BLaER1 (cell line): ENCODE measurements around the gene LYPD6.
"Not testable (repeated sequence)": the region's sequence is repeated elsewhere in the genome, so short reads cannot be mapped to it uniquely, and the experiment has no call there.

Experiments used
- H3K27ac ChIP-seq: shearing (Covaris generic); formaldehyde crosslinking; 2 replicates; pipeline ENCODE4 v1.8.1; 2022
- H3K27me3 ChIP-seq: shearing (Covaris generic); formaldehyde crosslinking; 2 replicates; pipeline ENCODE4 v1.8.1; 2022
- H3K36me3 ChIP-seq: shearing (Covaris generic); formaldehyde crosslinking; 2 replicates; pipeline ENCODE4 v1.8.1; 2022
- H3K4me1 ChIP-seq: shearing (Covaris generic); formaldehyde crosslinking; 2 replicates; pipeline ENCODE4 v1.8.1; 2022
- H3K4me2 ChIP-seq: shearing (Covaris generic); formaldehyde crosslinking; 2 replicates; pipeline ENCODE4 v1.8.1; 2022
- H3K4me3 ChIP-seq: shearing (Covaris generic); formaldehyde crosslinking; 2 replicates; pipeline ENCODE4 v1.8.1; 2022
- H3K9ac ChIP-seq: shearing (Covaris generic); formaldehyde crosslinking; 2 replicates; pipeline ENCODE4 v1.8.1; 2022
- H3K9me3 ChIP-seq: shearing (Covaris generic); formaldehyde crosslinking; 2 replicates; pipeline ENCODE4 v1.8.1; 2022
- H4K20me1 ChIP-seq: shearing (Covaris generic); formaldehyde crosslinking; 2 replicates; pipeline ENCODE4 v1.8.1; 2022
- Cebpa-rat ChIP-seq: shearing (Covaris generic); IDR thresholded peaks from 2 replicates; pipeline ENCODE4 v1.8.1; 2022

LYPD6 gene

GRCh38 chr2:149490296-149490695 lies 159.9 kb downstream of the LYPD6 start:
- H3K4me1 ChIP-seq: no peaks in the 10 kb centered on the region
- no peaks in the 10 kb centered on the region for H3K27me3 ChIP-seq
- no peak for TF ChIP-seq Cebpa-rat
- no peak overlapping the region for H3K4me3 ChIP-seq
- no peaks in the 10 kb centered on the region for H3K9me3 ChIP-seq
- no peaks in the 10 kb centered on the region for H3K36me3 ChIP-seq
- no peak overlapping the region for H3K27ac ChIP-seq
- no peak overlapping the region for H3K4me2 ChIP-seq
- no peaks in the 10 kb centered on the region for H4K20me1 ChIP-seq
- H3K9ac ChIP-seq: no peak overlapping the region

- Histone ChIP-seq H4K20me1 (no peaks in the 10 kb centered on the region), H3K9me3 (no peaks in the 10 kb centered on the region), H3K4me3 (no peak overlapping the region), H3K9ac (no peak overlapping the region), H3K4me2 (no peak overlapping the region), H3K4me1 (no peaks in the 10 kb centered on the region), H3K27ac (no peak overlapping the region), H3K36me3 (no peaks in the 10 kb centered on the region), H3K27me3 (no peaks in the 10 kb centered on the region)
- no peak for TF ChIP-seq Cebpa-rat
Observed at GRCh38 chr2:149492923-149493322, 162.5 kb downstream of the LYPD6 start.

GRCh38 chr2:149499204-149499603 lies 168.8 kb downstream of the LYPD6 start:
- not testable (repeated sequence) for H3K27ac ChIP-seq, H4K20me1 ChIP-seq, H3K4me1 ChIP-seq, H3K27me3 ChIP-seq, H3K9ac ChIP-seq, H3K9me3 ChIP-seq, H3K4me2 ChIP-seq, H3K4me3 ChIP-seq, H3K36me3 ChIP-seq

GRCh38 chr2:149506808-149507207 lies 176.4 kb downstream of the LYPD6 start:
- H3K4me1 ChIP-seq, H3K9ac ChIP-seq, H3K27me3 ChIP-seq, H3K4me2 ChIP-seq, H3K27ac ChIP-seq, H3K36me3 ChIP-seq, H3K9me3 ChIP-seq, H4K20me1 ChIP-seq, H3K4me3 ChIP-seq: not testable (repeated sequence)

- no peak overlapping the region for H3K4me2 ChIP-seq
- H3K4me3 ChIP-seq: no peak overlapping the region
- H3K4me1 ChIP-seq: no peaks in the 10 kb centered on the region
- TF ChIP-seq Cebpa-rat: no peak
- no peak overlapping the region for H3K27ac ChIP-seq
- H3K9me3 ChIP-seq: no peaks in the 10 kb centered on the region
- no peaks in the 10 kb centered on the region for H3K27me3 ChIP-seq
- no peaks in the 10 kb centered on the region for H3K36me3 ChIP-seq
- H3K9ac ChIP-seq: no peak overlapping the region
- no peaks in the 10 kb centered on the region for H4K20me1 ChIP-seq
Observed at GRCh38 chr2:149507974-149508373, 177.6 kb downstream of the LYPD6 start.

GRCh38 chr2:149513461-149513860 lies 183.1 kb downstream of the LYPD6 start:
- H3K9ac ChIP-seq: no peak overlapping the region
- no peak for TF ChIP-seq Cebpa-rat
- no peak overlapping the region for H3K4me3 ChIP-seq
- no peaks in the 10 kb centered on the region for H4K20me1 ChIP-seq
- no peaks in the 10 kb centered on the region for H3K9me3 ChIP-seq
- H3K36me3 ChIP-seq: no peaks in the 10 kb centered on the region
- H3K4me1 ChIP-seq: no peaks in the 10 kb centered on the region
- no peaks in the 10 kb centered on the region for H3K27me3 ChIP-seq
- no peak overlapping the region for H3K27ac ChIP-seq
- H3K4me2 ChIP-seq: no peak overlapping the region
